Stimulated activated CD8-positive, alpha-beta memory T cell treated with anti-CD3 and anti-CD28 coated beads, Interleukin-2, amount 100 ng/mL, for 48 hours (primary cell): ENCODE measurements around the gene SMIM14.
"Not testable (repeated sequence)": the region's sequence is repeated elsewhere in the genome, so short reads cannot be mapped to it uniquely, and the experiment has no call there.

Experiments used
- DNase-seq, 2 donors: peaks; one replicate each; pipeline ENCODE4 v3.0.0-alpha.2; 2020; ENCODE audit warnings: low read depth in 2 of 2

SMIM14 gene

DNA sequence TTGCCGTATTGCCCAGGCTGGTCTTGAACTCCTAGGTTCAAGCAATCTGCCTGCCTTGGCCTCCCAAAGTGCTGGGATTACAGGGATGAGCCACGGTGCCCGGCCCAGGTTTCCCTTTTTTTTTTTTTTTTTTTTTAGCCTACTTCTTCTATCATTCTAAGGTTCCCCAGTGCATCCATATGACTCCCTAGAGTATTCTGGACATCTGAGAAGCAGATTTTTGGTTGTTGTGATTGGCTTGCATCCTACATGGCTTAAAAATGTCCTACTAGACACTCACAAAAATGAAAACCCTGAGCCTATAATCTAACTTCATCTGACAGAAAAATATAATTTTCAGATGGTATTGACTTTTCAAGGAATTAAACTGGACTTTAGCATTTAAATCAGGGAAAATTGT lies 41.7 kb downstream of the SMIM14 start:
- DNase-seq = no peak

DNA sequence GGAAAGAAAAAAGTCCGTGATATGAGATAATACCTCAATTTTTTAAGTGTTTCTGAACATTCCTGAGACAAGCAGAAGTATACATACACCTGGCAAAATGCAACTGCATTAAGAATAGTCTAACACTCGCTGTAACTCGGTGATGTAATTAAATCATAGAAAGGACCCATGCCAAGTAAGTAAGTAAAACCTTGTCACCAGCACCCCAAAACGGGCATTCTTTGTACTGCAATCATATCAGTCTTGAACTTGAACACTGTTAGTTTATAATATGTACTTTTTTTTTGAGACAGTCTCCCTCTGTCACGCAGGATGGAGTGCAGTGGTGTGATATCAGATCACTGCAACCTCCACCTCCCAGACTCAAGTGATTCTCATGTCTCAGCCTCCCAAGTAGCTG lies 47.4 kb downstream of the SMIM14 start:
- DNase-seq = no peak

DNA sequence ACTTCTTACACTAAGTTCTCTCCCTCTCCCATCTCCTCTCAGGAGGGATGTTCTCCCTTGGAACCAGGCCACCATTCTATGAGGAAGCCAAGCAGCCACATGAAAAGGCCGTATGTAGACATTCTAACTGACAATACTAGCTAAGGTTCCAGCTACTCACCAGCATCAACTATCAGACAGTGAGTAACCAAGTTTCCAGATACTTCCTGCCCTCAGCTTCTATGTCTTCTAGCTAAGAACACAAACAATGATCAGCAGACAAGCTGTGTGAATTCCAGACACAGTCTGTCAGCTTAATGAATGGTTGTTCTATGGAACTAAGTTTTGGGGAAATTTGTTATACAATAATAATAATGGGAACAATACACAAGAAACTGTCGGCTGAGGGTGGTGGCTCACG lies 50.8 kb downstream of the SMIM14 start:
- no peak for DNase-seq

GRCh38 chr4:39574946-39575345 lies 63.7 kb downstream of the SMIM14 start:
- DNase-seq = no peak

DNA sequence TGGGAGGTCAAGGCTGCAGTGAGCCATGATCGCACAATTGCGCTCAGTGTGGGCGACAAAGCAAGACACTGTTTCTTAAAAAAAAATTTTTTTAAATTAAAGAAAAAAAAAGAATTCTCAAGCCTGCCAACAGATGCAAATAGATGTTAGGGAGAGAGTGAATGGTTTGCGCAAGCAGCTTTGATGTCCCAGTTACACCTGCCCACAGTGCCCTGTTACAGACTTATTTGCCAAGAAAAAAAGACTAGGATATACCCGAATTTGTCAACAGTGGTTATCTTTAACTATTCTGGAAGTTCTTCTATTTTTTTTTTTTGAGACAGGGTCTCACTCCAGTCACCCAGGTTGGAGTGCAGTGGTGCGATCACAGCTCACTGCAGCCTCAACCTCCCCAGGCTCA lies 67.2 kb downstream of the SMIM14 start:
- no peak for DNase-seq

DNA sequence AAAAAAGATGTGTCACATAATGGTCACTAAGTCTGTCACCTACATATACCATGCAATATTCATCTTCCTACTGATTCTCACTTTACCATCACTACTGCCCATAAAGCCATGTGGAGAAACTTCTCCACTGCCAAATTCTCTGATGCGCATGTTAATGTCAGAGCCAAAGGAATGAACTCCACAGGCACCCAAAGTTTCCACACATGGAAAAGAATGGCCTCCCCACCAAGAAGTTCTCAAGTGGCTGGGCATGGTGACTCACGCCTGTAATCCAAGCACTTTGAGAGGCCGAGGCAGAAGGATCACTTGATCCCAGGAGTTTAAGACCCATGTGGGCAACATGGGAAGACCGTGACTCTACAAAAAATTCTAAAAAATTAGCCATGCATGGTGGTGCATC lies 67.6 kb downstream of the SMIM14 start:
- no peak for DNase-seq

- no peak for DNase-seq
Observed at GRCh38 chr4:39569209-39569608, 69.5 kb downstream of the SMIM14 start.

- DNase-seq = no peak
Observed at GRCh38 chr4:39568805-39569204, 69.9 kb downstream of the SMIM14 start.

GRCh38 chr4:39565878-39566600 lies 72.6 kb downstream of the SMIM14 start:
- DNase-seq = no peak

GRCh38 chr4:39563346-39563847 lies 75.3 kb downstream of the SMIM14 start:
- DNase-seq = no peak

- DNase-seq = no peak
Observed at GRCh38 chr4:39562792-39563191, 75.9 kb downstream of the SMIM14 start.

- DNase-seq = no peak
Observed at GRCh38 chr4:39559626-39560025, 79.0 kb downstream of the SMIM14 start.

- DNase-seq = no peak
Observed at GRCh38 chr4:39555472-39555871, 83.2 kb downstream of the SMIM14 start.

- DNase-seq = no peak
Observed at GRCh38 chr4:39548425-39549067, 90.1 kb downstream of the SMIM14 start.

- no peak for DNase-seq
Observed at GRCh38 chr4:39544580-39545315, 93.9 kb downstream of the SMIM14 start.

GRCh38 chr4:39544080-39544479 lies 94.6 kb downstream of the SMIM14 start:
- not testable (repeated sequence) for DNase-seq

GRCh38 chr4:39543034-39543433 lies 95.6 kb downstream of the SMIM14 start:
- DNase-seq = no peak

DNA sequence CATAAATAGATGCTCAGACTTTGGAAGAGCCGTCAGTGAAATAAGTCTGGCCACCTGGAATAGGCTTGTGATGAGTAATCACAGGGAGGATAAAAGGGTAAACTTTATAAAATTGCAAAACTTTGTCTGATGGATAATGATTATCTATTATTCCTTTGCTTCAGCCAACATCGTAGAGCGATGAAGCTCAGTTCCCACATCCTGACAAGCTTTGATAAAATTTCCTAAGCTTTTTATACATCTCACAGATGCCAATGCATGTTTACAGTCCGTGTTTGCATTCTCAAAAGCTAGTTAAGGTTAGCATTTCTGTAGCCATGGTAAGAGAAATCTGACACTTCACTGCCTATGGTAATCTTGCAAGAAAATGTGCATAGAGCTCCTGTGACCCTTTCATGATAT lies 96.1 kb downstream of the SMIM14 start:
- DNase-seq = no peak

GRCh38 chr4:39541987-39542610 lies 96.6 kb downstream of the SMIM14 start:
- DNase-seq = no peak

DNA sequence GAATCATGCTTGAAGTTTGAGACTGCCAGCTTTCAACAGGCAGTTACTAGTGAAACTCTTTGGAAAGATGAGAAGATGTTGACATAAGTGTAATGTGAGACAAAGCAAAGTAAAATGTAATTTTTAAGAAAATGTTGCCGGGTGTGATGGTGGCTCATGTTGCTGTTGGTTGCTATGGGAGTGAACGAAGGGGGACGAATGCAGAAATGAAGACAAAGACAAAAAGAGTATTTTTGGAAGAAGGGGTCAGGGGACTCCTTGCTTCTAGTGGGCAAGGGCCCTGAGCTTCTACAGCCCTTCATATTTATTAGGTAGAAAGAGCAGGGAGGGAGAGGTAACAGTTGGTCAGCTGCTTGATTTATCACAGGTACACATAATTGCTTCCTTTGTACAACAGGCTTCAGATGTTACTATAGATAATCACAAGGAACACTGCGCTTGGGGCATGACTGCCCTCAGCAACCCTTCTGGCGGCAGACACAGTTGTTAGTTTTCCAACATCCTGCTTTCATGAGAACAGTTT lies 99.5 kb downstream of the SMIM14 start:
- DNase-seq = no peak

GRCh38 chr4:39533541-39533940 lies 105.1 kb downstream of the SMIM14 start:
- DNase-seq = no peak

DNA sequence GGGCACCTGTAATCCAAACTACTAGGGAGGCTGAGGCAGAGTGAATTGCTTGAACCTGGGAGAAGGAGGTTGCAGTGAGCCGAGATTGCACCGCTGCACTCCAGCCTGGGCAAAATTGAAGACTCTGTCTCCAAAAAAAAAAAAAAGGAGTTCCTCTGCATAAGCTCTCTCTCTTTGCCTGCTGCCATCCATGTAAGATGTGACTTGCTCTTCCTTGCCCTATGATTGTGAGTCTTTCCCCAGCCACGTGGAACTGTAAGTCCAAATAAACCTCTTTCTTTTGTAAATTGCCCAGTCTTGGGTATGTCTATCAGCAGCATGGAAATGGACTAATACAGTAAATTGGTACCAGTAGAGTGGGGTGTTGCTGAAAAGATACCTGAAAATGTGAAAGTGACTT lies 106.4 kb downstream of the SMIM14 start:
- not testable (repeated sequence) for DNase-seq
